ENCODE results near the gene SLC1A7. TPM values are rescaled to one million over a fixed set of nuclear protein-coding genes. Genes with fewer than 3 reads are reported as not detected.

The SLC1A7 gene
- total and polyA plus RNA-seq, 2 of the 13 experiments (the other 11 are each of a cell fraction or from before 2014, with no cell fraction given) = 0.04 to 2.0 TPM

- TF ChIP-seq REPIN1 (CRISPR knock-in tag; IDR thresholded peaks at IDR 0.05; ENCODE audit: borderline replicate concordance, low read depth) = peak; percentile 65; the same call in 1 of the 2 replicates
- no peak for TF ChIP-seq ZBTB40 (IDR thresholded peaks at IDR 0.05)
- TF ChIP-seq ZBTB40 (CRISPR knock-in tag; IDR thresholded peaks at IDR 0.05) = peak; percentile 88
- TF ChIP-seq SOX6 (IDR thresholded peaks at IDR 0.05) = no peak
- TF ChIP-seq SOX6 (CRISPR knock-in tag; IDR thresholded peaks at IDR 0.05) = peak; percentile 93
- TF ChIP-seq ZNF33B (CRISPR knock-in tag; IDR thresholded peaks at IDR 0.05) = 0 out of 2 replicates have a peak, but pooled peaks have one; percentile 22
- no peak for TF ChIP-seq ZMAT5 (CRISPR knock-in tag; IDR thresholded peaks at IDR 0.05; ENCODE audit: borderline replicate concordance, low read depth)
- TF ChIP-seq SKI (IDR thresholded peaks at IDR 0.05; ENCODE audit: partially characterized antibody) = peak; percentile 80
- no peak for TF ChIP-seq ZNF713 (CRISPR knock-in tag; IDR thresholded peaks at IDR 0.05)
- TF ChIP-seq THYN1 (CRISPR knock-in tag; IDR thresholded peaks at IDR 0.05; ENCODE audit: borderline replicate concordance, low read depth) = no peak
- peak; percentile 82 for TF ChIP-seq MIER3 (CRISPR knock-in tag; IDR thresholded peaks at IDR 0.05; ENCODE audit: borderline replicate concordance)
- no peak for TF ChIP-seq TCF12 (IDR thresholded peaks at IDR 0.05)
- no peak for TF ChIP-seq TCF12 (CRISPR knock-in tag; IDR thresholded peaks at IDR 0.05)
- TF ChIP-seq ZMYM4 (CRISPR knock-in tag; IDR thresholded peaks at IDR 0.05) = peak; percentile 79
- no peak for TF ChIP-seq SIX4 (CRISPR knock-in tag; IDR thresholded peaks at IDR 0.05)
- no peak; the same call in 1 of the 2 replicates for TF ChIP-seq KDM4B (CRISPR knock-in tag; IDR thresholded peaks at IDR 0.05)
- peak; percentile 81 for TF ChIP-seq RARA (CRISPR knock-in tag; IDR thresholded peaks at IDR 0.05)
- TF ChIP-seq SP2 (CRISPR knock-in tag; IDR thresholded peaks at IDR 0.05) = no peak
- peak; percentile 94 for TF ChIP-seq SAP130 (CRISPR knock-in tag; IDR thresholded peaks at IDR 0.05; ENCODE audit: low read depth)
- no peak for TF ChIP-seq ZNF557 (CRISPR knock-in tag; IDR thresholded peaks at IDR 0.05)
Measured at GRCh38 chr1:53121319-53122172, 20.9 kb downstream of the SLC1A7 start (continued).

Data from HepG2 (cell line).